ENCODE measurements around the gene GGT5. TPM values are rescaled to one million over a fixed set of nuclear protein-coding genes. Genes with fewer than 3 reads are reported as not detected.
"Not testable (repeated sequence)": the region's sequence is repeated elsewhere in the genome, so short reads cannot be mapped to it uniquely, and the experiment has no call there.

Gene GGT5
- total and polyA plus RNA-seq, 10 donors: 9.5 to 47.2 (median 30.8) TPM

GRCh38 chr22:24243417-24243816, 1.5 kb downstream of the GGT5 start:
- WGBS, 5 donors: 20 to 29% (median 24%) methylated on average over 1 to 3 of the region's 3 CpGs; no CpG with 5 or more reads in 1 of the 5 donors
- H3K36me3 ChIP-seq; H3K9me3 ChIP-seq; H3K27me3 ChIP-seq (replicated peaks in 1 of 7); intact Hi-C loops (cut with DNase I; ENCODE audit: low total_unique reads): not testable (repeated sequence)
- Histone ChIP-seq H3K4me3 (peak overlapping the region in 4 of 8 donors; percentile 17 to 54 (median 24)), H3K27ac (peak overlapping the region in 6 of 8 donors; percentile 2 to 85 (median 80)), H3K4me1 (peaks cover 21 to 75% (median 46%) of the 10 kb centered on the region in 6 donors)
- TF ChIP-seq POLR2AphosphoS5 (IDR thresholded peaks at IDR 0.05): peak; percentile 62 to 79 (median 78)
- peak; percentile 82 for DNase-seq

GRCh38 chr22:24240985-24241692, 3.7 kb downstream of the GGT5 start:
- DNase-seq; H3K9me3 ChIP-seq; H3K27me3 ChIP-seq (replicated peaks in 1 of 7); H3K4me3 ChIP-seq; H3K36me3 ChIP-seq; intact Hi-C loops (cut with DNase I; ENCODE audit: low total_unique reads): not testable (repeated sequence)
- peaks cover 17 to 58% (median 36%) of the 10 kb centered on the region in 6 donors for H3K4me1 ChIP-seq
- 75 to 79% (median 78%) methylated on average over 9 of the region's 9 CpGs for WGBS, 5 donors
- H3K27ac ChIP-seq: peak overlapping the region in 5 of 8 donors; percentile 2 to 62 (median 48)

- Histone ChIP-seq H3K36me3 (no peaks in the 10 kb centered on the region), H3K27me3 (replicated peaks in 1 of 7) (no peaks in the 10 kb centered on the region), H3K9me3 (no peaks in the 10 kb centered on the region), H3K4me3 (no peak overlapping the region), H3K4me1 (peaks cover 17 to 51% (median 33%) of the 10 kb centered on the region in 6 donors), H3K27ac (peak overlapping the region in 5 of 8 donors; percentile 4 to 62 (median 48))
- intact Hi-C loops (cut with DNase I; ENCODE audit: low total_unique reads): no loop called here
- WGBS, 5 donors: 82 to 95% (median 88%) methylated on average over 6 of the region's 6 CpGs
- TF ChIP-seq POLR2A (IDR thresholded peaks at IDR 0.05) (no peak), CTCF (IDR thresholded peaks at IDR 0.05 in 8 of 11, conservative IDR thresholded peaks at IDR 0.05 in 3 of 11) (no peak), POLR2AphosphoS5 (IDR thresholded peaks at IDR 0.05) (no peak)
- no peak for DNase-seq
Observed at GRCh38 chr22:24240381-24240780, 4.5 kb downstream of the GGT5 start.

- H3K36me3 ChIP-seq; H3K4me3 ChIP-seq; H3K27me3 ChIP-seq (replicated peaks in 1 of 7); intact Hi-C loops (cut with DNase I; ENCODE audit: low total_unique reads); DNase-seq; H3K27ac ChIP-seq; H3K9me3 ChIP-seq: not testable (repeated sequence)
- H3K4me1 ChIP-seq: peaks cover 14 to 36% (median 24%) of the 10 kb centered on the region in 6 donors
- WGBS, 5 donors: 85 to 95% (median 91%) methylated on average over 13 of the region's 13 CpGs
Observed at GRCh38 chr22:24238101-24238694, 6.7 kb downstream of the GGT5 start.

- TF ChIP-seq POLR2A (IDR thresholded peaks at IDR 0.05) (no peak), POLR2AphosphoS5 (IDR thresholded peaks at IDR 0.05) (no peak)
- intact Hi-C loops (cut with DNase I; ENCODE audit: low total_unique reads): no loop called here
- Histone ChIP-seq H3K4me1 (peaks cover 2 to 31% (median 13%) of the 10 kb centered on the region in 6 donors), H3K9me3 (no peaks in the 10 kb centered on the region), H3K27ac (no peak overlapping the region), H3K36me3 (no peaks in the 10 kb centered on the region), H3K27me3 (replicated peaks in 1 of 7) (no peaks in the 10 kb centered on the region), H3K4me3 (no peak overlapping the region)
- 53 to 74% (median 67%) methylated on average over 4 of the region's 4 CpGs for WGBS, 5 donors
- no peak for DNase-seq
Observed at GRCh38 chr22:24236656-24237055, 8.2 kb downstream of the GGT5 start.

GRCh38 chr22:24235315-24235714, 9.6 kb downstream of the GGT5 start:
- Histone ChIP-seq H3K27me3 (replicated peaks in 1 of 7) (no peaks in the 10 kb centered on the region), H3K27ac (no peak overlapping the region), H3K4me3 (no peak overlapping the region), H3K36me3 (peaks cover 0 to 8% (median 0%) of the 10 kb centered on the region in 6 donors), H3K4me1 (peaks cover 0 to 30% (median 8%) of the 10 kb centered on the region in 6 donors), H3K9me3 (no peaks in the 10 kb centered on the region)
- intact Hi-C loops (cut with DNase I; ENCODE audit: low total_unique reads): no loop called here
- DNase-seq: no peak
- WGBS, 5 donors: 88 to 95% (median 92%) methylated on average over 3 to 4 of the region's 4 CpGs
- no peak for TF ChIP-seq CTCF (IDR thresholded peaks at IDR 0.05 in 8 of 11, conservative IDR thresholded peaks at IDR 0.05 in 3 of 11)
- TF ChIP-seq POLR2A (IDR thresholded peaks at IDR 0.05): no peak
- TF ChIP-seq POLR2AphosphoS5 (IDR thresholded peaks at IDR 0.05): no peak

All from spleen (tissue), 11 donors.